ENCODE data around the gene CIITA.
"Not testable (repeated sequence)": the region's sequence is repeated elsewhere in the genome, so short reads cannot be mapped to it uniquely, and the experiment has no call there.

Gene CIITA, protein sequence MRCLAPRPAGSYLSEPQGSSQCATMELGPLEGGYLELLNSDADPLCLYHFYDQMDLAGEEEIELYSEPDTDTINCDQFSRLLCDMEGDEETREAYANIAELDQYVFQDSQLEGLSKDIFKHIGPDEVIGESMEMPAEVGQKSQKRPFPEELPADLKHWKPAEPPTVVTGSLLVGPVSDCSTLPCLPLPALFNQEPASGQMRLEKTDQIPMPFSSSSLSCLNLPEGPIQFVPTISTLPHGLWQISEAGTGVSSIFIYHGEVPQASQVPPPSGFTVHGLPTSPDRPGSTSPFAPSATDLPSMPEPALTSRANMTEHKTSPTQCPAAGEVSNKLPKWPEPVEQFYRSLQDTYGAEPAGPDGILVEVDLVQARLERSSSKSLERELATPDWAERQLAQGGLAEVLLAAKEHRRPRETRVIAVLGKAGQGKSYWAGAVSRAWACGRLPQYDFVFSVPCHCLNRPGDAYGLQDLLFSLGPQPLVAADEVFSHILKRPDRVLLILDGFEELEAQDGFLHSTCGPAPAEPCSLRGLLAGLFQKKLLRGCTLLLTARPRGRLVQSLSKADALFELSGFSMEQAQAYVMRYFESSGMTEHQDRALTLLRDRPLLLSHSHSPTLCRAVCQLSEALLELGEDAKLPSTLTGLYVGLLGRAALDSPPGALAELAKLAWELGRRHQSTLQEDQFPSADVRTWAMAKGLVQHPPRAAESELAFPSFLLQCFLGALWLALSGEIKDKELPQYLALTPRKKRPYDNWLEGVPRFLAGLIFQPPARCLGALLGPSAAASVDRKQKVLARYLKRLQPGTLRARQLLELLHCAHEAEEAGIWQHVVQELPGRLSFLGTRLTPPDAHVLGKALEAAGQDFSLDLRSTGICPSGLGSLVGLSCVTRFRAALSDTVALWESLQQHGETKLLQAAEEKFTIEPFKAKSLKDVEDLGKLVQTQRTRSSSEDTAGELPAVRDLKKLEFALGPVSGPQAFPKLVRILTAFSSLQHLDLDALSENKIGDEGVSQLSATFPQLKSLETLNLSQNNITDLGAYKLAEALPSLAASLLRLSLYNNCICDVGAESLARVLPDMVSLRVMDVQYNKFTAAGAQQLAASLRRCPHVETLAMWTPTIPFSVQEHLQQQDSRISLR

DNA sequence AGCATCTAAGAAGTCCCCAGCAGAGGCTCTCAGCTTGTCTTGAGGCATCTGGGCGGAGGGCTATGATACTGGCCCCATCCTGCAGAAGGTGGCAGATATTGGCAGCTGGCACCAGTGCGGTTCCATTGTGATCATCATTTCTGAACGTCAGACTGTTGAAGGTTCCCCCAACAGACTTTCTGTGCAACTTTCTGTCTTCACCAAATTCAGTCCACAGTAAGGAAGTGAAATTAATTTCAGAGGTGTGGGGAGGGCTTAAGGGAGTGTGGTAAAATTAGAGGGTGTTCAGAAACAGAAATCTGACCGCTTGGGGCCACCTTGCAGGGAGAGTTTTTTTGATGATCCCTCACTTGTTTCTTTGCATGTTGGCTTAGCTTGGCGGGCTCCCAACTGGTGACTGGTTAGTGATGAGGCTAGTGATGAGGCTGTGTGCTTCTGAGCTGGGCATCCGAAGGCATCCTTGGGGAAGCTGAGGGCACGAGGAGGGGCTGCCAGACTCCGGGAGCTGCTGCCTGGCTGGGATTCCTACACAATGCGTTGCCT lies at the start of gene CIITA:
CIITA (plus strand) TSS at position 404 of the 543 bp plus-strand sequence; CDS start at position 533, 129 bp downstream.
- DNase-seq (ENCODE audit: low read depth): no peak

DNA sequence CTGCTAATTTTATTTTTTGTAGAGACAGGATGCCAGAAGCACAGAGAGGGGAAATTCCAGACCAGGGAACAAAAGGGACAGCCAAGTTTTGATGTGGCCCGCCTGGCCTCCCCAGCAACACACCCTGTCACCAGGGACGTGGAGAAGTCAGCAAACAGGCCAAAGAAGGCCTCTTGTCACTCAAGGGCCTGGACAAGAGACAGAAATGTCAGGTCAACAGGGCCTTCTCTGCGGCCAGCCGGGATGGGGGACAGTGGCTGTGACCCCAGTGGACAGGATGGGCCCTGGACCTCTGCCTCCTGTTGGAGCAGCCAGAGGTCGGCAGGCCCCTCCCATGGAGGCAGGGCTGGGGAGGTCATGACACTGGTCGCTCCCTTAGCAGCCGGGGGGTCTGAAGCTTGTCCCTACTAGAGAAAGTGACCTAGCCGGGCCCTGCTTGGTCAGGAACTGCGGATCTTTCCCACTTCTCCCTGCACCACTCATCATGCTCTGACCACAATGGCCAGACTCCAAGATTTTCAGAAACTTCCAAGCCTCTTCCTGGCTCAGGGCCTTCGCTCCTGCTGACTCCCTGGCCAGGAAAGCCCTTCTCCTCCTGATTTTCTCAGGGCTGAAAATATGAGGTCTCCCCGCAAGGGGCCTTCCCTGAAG lies 49.2 kb upstream of the CIITA start:
- no peak for DNase-seq (ENCODE audit: low read depth)

DNA sequence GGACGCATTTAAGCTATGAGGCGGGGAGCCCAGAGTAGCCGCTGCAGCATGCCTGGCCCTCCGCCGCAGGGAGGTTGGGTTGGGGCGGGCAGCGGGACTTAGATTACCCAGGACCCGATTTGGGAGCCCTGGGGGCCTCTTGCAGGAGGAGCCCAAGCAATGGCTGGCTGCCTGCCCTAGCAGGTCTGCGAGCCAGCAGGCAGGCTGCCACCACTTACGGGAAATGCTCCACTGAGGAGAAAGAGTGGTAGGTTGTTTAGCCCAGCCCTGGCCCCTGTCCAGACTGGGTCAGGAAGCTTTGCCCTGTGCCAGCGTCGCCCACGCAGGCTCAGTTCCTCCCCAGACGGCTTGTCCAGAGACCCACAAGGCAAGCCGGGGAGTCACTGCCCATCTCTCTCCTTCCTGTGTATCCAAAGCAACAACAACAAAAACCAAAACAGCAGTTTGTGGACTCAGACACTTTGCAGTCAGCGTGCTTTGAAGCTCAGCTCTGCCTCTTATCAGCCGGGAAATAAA lies 48.1 kb upstream of the CIITA start:
- no peak for DNase-seq (ENCODE audit: low read depth)

DNA sequence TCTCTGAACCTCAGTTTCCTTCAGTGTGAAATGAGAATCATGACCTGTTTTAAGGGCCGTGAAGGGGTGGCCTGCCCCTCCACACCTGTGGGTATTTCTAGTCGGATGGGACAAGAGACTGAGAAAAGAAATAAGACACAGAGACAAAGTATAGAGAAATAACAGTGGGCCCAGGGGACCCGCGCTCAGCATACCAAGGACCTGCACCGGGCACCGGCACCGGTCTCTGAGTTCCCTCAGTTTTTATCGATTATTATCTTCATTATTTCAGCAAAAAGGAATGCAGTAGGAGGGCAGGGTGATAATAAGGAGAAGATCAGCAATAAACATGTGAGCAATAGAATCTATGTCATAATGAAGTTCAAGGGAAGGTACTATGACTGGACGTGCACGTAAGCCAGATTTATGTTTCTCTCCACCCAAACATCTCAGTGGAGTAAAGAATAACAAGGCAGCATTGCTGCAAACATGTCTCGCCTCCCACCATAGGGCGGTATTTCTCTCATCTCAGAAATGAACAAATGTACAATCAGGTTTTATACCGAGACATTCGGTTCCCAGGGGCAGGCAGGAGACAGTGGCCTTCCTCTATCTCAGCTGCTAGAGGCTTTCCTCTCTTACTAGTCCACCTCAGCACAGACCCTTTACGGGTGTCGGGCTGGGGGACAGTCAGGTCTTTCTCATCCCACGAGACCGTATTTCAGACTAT lies 47.5 kb upstream of the CIITA start:
- DNase-seq (ENCODE audit: low read depth): not testable (repeated sequence)

DNA sequence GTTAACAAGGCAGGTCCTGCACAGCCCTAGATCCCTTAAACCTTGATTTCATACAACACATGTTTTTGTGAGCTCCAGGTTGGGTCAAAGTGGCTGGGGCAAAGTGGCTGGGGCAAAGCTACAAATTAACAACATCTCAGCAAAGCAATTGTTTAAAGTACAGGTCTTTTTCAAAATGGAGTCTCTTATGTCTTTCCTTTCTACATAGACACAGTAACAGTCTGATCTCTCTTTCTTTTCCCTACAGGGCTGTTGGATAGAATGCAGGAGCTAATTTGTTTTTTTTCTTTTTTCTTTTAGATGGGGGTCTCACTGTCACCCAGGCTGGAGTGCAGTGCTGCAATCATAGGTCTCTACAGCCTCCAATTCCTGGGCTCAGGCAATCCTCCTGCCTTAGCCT lies 46.8 kb upstream of the CIITA start:
- DNase-seq (ENCODE audit: low read depth): not testable (repeated sequence)

DNA sequence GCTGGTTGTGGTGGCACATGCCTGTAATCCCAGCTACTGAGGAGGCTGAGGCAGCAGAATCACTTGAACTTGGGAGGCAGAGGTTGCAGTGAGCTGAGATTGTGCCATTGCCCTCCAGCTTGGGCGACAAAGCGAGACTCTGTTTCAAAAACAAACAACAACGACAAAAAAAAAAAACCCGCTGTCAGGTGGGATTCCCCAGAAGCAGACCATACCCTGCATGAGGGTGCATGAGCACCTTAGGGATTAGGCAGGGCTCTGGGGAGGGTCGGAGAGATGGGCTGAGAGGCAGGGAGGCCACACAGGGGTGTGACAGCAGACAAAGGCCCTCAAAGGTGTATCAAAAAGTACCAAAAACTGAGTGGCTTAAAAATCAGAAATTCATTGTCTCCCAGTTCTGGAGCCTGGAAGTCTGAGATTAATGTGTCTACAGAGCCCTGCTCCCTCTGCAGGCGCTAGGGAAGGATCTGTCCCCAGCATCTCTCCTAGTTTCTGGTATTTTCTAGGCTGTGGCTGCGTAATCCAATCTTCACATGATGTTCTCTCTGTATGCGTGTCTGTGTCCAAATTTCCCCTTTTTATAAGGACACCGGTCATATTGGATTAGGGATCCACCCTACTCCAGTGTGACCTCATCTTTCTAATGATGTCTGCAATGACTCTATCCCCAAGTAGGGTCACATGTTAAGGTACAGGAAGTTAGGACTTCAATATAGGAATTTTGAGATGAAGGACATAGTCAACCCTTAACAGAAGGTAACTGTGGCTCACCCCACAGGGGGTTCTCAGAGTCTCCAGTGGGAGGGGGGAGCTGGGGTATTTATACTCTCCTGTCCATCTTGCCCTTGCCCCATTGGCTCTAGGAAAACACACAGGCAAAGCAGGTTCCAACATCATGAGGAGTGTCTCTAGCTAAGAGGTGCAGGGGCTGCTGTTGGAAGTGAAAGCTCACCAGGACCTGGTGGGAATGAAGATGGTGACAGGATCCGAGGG lies 44.8 kb upstream of the CIITA start:
- DNase-seq (ENCODE audit: low read depth): no peak

DNA sequence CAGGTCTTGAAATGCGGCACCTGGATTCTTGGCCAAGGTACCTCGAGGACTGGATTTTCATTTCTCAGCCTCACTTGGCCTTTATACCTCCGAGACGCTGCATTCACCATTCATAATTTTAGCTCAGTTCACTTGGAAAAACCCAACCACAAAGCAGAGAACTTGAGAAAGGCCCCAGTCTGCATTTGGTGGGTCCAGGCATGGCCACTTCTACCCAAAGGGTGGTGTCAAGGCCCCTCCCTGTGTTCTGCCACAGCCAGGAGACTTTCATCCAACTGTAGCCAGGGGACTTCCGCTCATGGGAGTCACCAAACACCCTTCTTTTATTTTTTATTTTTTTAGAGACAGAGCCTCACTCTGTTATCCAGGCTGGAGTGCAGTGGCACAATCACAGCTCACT lies 43.7 kb upstream of the CIITA start:
- no peak for DNase-seq (ENCODE audit: low read depth)

DNA sequence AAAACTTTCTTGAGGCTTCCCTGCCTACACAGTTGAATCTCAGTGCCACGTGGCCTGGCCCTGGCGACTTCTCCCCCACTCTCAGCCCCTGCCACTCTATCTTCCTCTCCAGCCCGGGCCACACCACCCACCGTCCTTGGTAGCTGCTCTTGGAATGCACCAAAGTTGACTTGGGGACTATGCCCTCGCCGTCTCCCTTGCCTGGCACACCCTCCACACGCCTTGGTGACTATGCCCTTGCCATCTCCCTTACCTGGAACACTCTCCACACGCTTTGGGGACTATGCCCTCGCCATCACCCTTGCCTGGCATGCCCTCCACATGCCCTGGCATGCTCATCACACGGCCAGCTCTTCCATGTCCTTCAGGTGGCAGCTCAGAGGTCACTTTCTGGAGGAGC lies 42.9 kb upstream of the CIITA start:
- DNase-seq (ENCODE audit: low read depth): no peak

DNA sequence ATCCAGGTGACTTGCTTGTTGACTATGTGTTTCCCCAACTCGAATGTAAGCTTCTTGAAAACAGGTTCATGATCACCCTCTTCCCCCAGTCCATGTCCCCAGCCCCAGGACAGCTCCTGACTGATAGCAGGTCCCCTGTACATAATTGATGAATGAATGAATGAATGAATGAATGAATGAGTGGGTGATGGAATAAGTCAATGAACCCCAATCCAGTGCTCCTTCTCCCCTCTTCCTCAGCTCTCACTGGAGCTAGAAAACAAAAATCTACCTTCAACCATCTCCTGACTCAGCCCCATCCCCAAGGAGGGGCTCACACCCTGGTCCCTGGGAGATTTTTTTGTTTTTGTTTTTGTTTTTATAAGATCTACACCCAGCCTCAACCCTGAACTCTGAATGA lies 42.2 kb upstream of the CIITA start:
- no peak for DNase-seq (ENCODE audit: low read depth)

DNA sequence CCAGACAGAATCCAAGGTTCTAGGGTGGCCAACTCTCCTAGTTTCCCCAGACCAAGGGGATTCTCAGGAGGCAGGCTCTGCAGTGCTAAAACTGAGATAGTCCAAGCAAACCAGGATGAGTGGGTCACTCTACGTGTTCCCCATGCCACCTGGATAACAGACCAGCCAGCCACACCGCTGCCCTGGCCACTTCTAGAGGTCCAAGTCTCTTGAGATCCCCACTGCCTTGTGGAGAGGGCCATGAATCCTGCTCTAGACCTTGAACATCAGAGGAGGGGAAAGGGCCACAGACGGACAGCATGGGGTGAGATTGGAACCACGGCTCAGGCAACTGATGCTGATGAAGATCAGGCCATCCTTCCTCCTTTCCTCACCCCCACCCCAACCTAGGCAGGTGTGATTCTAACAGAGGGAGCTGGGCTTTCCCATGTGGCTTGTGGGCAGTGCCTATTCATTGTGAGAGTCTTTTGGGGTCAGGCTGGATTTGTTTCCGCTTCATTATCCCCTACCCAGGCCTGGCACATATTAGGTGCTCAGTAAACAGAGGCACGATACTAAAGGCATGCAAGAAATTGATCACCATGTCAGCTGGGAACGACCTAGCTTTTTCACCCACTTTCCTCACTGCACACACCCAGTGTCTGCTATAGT lies 41.6 kb upstream of the CIITA start:
- no peak for DNase-seq (ENCODE audit: low read depth)

DNA sequence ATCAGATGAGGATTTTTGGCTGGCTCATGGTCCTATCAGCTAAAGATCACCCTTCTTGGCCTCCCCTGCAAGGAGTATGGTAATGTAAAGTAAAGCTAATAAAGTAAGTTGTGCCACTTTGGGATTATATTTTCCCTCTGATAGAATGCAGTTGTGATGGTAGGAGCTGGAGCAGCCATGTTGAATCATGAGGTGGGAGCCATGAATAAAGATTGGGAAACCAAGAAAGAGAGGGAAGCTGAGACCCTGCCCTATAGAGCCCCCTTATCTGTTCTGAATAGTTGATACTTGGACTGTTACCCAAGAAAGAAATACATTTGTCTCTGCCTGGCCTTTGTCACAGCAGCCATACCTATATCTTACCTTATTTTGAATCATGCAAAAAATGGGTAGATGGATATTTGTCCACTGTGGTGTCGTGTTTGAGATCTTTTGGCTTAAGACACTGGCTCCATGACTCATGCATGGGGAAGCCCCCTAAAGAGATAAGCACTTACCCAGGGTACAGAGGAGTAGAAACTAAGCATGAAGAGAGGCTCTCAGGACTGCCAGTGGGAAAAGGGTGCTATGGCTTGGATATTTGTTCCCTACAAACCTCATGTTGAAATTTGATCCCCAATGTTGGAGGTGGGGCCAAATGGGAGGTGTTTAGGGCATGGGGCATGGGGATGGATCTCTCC lies 40.7 kb upstream of the CIITA start:
- no peak for DNase-seq (ENCODE audit: low read depth)

DNA sequence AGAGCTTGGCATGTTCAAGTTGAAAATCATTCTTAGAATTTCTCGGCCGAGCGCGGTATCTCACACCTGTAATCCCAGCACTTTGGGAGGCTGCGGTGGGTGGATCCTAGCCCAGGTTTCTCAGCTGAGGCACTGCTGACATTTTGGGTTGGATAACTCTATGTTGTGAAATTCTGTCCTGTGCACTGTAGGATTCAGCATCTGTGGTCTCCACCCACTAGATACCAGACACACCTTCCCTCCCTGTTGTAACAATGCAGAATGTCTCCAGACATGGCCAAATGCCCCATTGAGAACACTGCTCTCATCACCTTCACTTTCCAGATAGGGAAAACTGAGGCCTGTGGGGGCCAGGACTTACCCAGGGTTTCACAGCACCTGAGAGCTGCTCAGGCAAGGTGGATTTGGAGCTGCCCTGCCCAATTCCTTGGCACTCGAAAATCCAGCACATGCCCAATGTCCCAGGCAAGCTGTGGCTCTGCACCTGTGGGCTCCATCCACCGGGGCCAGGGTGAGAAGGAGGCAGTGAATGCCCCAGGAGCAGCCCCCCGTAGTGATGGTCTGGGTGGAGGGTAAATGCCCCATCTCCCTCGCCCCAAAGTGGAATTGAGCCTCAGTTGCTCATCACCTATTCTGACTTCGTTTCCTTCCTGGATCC lies 38.3 kb upstream of the CIITA start:
- DNase-seq (ENCODE audit: low read depth): no peak

DNA sequence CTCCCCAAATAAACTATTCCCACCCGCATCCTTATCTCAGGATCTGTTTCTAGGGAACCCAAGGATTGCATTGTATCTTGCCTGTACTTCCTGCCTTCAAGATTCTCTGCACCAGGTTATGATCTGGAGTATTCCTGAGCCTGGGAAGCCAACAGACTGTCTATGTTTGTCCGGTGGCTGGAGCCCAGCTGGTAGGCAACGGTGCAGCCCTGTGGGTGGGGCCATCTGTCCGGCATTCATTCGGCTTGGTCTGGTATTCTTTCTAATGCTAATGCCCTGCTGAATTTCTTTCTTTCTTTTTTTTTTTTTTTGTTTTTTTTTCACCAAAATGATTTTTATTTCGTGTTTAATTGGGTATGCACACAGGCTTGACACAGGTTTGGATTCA lies 37.7 kb upstream of the CIITA start:
- DNase-seq (ENCODE audit: low read depth): no peak

DNA sequence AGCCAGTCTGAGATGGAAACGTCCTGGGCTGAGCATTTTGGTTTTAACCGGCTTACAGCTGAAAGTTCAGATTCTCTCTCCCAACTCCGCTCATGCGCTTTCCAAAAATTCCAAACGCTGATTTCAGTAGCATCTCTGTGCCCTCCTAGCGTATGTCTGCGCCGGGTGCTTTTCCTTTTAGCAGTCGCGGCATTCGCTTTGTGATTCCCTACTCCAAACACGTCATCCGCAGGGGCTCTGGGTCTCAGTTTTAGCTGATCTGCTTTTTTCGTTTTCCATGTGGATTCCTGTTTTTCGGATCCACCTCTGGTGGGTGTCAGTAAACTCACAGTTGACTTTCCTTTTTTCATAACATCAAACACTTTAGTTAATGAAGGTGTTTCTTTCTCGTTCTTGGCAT lies 36.3 kb upstream of the CIITA start:
- no peak for DNase-seq (ENCODE audit: low read depth)

DNA sequence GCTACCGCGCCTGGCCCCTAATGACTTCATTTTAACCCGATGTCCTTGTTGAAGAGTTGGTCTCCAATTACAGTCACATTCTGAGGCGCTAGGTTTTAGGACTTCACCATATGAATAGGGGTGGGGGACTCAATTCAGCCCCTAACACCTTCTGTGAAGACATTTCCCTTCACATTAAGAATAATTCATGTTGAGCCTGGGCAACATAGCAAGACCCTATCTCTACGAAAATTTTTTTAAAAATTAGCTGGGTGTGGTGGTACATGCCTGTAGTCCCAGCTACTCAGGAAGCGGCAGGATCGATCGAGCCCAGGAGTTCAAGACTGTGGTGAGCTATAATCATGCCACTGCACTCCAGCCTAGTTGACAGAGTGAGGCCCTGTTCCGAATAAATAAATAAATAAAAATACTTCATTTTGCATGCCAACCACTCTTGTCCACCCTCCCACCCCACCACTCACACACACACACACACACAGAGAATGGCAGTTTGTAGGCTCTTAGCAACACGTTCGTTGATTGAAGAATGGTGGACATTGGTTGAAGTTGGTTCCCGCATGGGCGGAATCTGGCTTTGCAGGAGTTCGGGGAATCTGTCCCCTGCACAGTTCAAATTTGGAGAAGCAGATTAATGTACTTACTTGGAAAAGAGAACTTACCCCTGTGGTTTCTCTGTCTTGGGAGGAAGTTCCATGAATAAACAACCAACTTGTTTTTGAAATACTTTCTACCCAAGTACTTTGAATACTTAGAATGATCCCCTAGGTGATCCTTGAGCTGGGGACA lies 30.6 kb upstream of the CIITA start:
- DNase-seq (ENCODE audit: low read depth): no peak

DNA sequence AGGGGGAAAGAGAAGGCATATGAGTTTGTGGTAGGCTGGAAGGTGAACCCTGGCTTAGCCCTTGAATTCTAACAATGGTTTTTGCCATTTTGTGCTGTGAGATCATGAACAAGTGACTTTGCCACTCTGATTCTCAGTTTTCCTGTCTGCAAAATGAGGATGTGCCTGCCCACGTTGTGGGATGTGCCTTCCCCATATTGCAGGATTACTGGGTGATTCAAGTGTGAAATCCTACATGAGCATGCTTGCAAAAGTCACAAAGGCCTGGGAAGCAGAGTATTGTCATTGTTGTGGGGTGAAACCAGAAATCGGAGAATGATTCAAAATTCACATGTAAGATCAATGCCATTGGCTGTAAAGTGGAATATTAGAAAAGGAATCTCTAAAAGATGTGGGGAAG lies 29.8 kb upstream of the CIITA start:
- DNase-seq (ENCODE audit: low read depth): no peak

DNA sequence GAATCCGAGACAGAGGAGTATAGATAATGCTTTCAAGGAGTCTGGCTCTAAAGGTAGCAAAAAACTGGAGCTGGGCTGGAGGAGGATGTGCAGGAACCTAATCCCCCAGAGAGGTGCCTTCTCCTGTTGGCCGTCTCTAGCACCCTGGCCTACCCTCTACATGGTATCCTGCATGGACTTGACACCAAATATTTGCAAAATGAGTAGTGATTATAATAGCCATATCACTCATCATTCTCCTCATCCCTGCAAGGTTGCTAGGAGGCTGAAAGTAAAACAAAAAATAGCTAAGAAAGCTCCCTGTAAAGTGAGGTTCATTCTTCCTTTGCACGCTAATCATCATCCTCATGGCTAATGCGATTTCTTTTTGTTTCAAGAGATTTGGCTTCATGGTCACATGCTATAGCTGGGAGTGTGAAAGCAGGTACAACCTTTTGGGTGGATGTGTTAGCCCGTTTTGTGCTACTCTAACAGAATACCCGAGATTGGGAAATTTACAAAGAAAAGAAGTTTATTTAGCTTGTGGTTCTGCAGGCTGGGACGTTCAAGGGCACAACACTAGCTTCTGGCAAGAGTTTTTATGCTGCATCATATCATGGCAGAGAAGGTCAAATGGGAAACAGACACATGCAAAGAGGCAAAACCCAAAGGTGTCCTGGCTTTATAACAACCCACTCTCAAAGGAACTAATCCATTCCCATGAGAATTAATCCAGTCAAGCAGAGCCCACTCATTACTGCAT lies 27.1 kb upstream of the CIITA start:
- no peak for DNase-seq (ENCODE audit: low read depth)
